NCI-H345 treated with DMSO at 0.1 percent for 48 hours (cell line): ENCODE data around the gene PINLYP.
"Not testable (repeated sequence)": the region's sequence is repeated elsewhere in the genome, so short reads cannot be mapped to it uniquely, and the experiment has no call there.

Experiments
- DNase-seq: peaks from one replicate; lab custom pipeline; 2025; ENCODE audit not compliant: unreplicated experiment; lab: John Stamatoyannopoulos, UW

Gene PINLYP

DNA sequence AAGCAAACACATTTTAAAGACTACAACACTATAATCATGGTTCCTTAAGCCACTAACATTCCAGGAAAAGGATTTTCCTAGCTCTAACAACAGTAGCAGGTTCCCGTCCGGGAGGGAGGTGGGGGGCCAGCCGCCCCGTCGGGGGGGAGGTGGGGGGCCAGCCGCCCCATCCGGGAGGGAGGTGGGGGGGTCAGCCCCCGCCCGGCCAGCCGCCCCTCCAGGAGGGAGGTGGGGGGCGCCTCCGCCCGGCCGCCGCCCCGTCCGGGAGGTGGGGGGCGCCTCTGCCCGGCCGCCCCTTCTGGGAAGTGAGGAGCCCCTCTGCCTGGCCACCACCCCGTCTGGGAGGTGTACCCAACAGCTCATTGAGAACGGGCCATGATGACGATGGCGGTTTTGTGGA lies 27.7 kb upstream of the PINLYP start:
- not testable (repeated sequence) for DNase-seq

DNA sequence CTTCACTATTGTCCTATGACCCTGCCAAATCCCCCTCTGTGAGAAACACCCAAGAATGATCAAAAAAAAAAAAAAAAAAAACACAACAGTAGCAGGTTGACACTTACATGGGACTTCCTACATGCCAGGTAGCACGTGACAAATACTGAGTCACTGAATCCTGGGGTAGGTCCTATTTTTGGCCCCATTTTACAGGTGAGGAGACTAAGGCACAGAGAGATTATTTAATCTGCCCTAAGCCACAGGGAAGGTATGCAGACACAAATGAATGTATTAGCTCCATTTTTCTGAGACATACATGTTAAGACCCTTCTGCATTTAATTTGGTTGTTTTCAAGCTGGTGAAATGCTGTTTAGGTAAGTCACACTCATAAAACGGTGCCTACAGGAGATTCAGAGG lies 26.9 kb upstream of the PINLYP start:
- DNase-seq: no peak

DNA sequence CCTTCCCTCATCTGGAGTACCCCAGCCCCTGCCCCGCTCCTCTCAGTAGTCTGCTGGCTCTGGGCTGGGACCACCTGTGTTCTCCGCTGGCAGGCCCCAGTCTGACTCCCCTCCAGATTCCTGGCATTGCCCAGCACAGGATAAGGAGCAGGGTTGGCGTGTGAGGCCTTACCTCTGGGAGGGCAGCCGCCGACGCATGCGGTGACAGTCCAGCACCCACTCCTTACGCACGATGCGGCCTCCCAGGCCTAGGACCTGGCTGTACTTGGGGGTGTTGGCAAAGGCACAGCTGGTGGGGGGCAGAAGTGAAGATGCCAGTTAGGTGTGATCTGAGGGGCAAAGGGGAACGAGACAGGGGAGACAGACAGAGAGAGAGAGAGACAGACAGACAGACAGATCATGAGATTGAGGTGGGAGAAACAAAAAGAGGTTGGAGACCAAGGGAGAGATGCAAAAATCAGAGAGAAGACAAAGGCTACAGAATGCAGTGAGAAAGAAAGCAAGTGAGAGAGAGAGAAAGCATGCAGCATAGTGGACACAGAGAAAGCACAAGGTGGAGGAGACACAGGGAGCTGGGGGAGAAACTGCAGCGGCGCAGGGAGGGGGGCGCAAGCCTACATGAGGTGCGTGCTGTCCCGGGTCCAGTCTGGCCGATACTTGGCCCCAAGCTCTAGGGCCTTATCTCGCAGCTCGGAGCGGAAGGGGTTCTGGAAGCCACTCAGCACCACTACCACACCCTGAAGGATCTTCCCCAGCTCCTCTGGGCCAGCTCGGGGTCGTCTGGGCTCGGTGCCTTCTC lies 24.0 kb upstream of the PINLYP start:
- no peak for DNase-seq

DNA sequence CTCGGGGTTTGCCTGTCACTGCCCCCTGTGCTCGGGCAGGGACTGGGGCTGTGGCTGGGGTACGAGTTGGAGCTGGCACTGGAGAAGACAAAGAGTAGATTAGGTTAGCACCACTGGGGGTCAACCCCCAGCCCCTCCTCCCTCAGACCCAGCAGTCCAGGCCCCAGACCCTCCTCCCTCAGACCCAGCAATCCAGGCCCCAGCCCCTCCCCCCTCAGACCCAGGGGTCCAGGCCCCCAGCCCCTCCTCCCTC lies 23.5 kb upstream of the PINLYP start:
- DNase-seq: no peak

DNA sequence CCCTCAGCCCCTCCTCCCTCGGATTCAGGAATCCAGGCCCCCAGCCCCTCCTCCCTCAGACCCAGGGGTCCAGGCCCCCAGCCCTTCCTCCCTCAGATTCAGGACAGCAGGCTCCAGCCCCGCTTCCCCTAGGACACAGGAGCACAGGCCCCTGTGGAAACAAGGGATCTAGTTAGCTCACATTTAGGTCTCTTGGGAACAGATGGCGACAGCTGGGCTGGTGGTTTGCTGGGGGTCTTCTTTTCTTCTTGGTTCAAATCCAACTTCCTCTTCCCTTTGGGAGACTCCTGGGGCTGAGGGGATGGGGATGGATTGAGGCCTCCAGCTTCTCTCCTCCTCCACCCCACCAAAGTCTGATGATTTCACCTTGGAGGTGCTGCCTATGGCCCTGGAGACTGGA lies 23.0 kb upstream of the PINLYP start:
- no peak for DNase-seq

DNA sequence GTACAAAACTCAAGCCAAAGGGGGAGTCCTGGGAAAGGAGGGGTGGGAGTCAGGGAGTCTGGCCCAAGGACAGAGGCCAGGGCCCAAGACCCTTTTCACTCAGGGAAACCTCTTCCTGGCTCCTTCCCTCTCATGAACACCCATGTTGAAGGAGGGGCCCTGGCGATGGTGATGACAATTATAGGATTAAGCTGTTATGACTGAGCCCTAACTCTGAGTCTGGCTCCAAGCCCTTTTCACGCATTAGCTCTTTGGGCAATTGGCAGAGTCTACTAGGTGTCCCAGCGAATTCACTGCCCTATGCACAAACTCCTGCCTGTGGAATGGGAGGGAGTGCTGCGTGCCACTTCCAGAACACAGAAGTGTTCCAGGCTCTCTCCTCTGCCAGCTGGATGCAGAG lies 21.9 kb upstream of the PINLYP start:
- no peak for DNase-seq

DNA sequence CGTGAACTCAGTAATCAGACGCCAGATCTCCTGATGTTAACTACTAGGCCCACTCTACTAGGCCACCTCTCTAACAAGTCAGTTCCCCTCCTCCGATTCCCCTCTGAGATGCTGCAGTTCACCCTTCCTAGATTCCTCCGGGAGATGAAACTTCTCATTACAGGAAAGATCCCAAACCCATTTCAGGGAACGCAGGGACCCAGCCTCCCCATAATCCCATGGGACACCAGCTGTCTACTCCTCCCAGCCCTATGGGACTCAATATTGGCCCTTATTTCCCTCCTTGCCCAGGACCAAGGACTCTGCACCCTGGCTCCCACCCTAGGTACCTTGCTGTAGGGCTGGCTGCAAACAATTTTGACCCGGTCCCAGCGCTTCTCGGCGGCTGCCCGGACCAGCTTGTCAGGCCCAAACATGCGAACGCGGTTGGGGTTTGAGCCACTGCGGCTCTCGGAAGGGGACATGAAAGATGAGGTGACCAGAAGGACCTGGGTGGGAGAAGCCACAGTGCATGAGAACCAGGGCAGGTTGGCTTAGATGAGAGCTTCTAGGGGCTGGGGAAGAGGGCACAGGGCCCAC lies 21.2 kb upstream of the PINLYP start:
- DNase-seq: no peak

DNA sequence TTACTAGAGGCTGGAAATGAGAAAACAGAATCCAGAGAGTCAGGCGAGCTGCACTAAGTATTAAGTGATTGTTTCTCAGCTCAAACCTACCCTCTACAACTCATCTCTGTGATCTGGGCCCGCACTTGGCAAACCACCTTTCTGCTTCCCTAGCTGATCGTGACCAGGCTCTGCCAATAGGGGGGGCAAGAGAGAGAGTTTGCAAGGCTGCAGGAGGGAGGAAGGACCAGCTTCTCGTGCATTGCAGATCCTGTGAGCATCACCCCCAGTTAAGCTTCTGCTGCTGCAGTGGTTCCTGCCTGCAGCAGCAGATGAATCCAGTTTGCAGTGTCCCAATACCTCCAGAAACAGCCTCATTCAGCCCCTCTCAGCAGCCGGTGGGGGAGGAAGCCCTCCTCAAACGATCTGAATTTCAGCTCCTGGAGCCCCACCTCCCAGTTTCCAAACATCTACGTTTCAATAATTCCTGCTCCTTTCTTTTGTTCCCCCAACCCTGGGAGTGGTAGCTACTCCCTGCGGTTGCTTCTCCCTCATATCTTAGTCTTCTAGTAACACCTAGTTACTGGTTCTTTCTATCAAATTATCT lies 20.3 kb upstream of the PINLYP start:
- no peak for DNase-seq

DNA sequence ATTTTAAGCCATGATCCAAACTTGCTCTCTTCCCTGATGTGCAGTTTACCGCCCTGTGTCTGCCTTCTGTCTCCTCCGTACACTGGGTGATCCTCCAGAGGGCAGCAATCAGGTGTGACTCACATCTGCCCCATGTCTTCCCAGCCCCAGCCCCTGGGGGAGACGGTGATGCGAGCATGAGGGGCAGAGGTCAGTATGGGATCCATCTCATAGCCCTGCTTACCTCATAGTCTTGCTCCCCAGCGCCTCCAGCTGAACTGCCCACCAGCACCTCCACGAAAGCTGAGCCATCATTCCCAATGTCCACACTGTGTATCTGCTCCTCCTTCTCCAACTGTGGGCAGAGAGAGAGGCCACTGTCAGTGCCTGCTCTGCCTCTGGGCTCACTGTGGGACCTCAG lies 14.9 kb upstream of the PINLYP start:
- no peak for DNase-seq

DNA sequence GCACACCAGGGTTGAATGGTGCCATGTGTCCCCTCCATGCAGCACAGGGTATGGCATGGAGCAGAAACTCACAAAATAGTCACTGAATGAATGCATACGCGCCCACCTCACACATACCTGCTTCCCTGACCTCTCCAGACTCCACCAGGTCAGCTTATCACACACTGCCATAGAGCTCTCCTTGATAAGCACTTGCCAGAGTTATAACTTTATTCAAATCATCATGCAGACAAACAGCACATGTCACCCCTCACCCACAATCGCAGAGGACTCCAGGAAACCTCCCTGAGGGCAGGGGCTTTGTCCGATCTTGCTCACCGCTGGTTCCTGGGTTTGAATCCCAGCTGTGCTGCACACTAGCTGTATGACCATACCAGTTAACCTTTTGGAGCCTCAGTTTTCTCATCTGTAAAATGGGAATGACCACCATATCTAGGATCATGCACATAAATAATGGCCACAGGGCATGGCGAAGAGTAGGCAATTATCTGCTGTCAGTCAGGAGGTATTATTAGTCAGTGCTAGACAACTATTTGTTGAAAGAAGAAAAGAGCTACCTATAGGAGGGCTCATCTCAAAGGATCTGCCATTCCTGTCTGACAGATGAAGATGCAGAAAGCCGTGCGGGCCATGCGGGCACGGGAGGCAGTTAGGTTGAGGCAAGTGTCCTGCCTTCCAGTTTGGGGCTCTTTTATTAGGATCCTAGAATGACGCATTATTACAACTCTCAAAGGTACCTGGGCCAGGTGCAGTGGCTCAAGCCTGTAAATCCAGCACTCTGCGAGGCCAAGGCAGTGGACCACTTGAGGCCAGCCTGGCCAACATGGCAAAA lies 14.2 kb upstream of the PINLYP start:
- DNase-seq: no peak

DNA sequence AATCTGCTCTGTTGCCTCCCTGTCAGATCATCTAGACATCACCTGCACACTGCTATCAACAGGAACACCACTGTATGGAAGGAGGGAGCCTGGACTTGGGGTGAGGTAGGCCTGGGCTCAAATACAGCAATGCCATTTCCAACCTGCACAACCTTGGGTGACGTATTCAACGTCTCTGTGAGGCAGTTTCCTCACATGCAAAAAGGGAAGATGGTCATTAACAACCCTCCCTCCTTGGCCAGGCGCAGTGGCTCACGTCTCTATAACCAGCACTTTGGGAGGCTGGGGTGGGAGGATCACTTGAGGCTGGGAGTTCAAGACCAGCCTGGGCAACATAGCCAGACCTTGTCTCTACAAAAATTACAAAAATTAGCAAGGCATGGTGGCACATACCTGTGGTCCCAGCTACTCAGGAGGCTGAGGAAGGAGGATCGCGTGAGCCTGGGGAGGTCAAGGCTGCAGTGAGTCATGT lies 13.3 kb upstream of the PINLYP start:
- no peak for DNase-seq

DNA sequence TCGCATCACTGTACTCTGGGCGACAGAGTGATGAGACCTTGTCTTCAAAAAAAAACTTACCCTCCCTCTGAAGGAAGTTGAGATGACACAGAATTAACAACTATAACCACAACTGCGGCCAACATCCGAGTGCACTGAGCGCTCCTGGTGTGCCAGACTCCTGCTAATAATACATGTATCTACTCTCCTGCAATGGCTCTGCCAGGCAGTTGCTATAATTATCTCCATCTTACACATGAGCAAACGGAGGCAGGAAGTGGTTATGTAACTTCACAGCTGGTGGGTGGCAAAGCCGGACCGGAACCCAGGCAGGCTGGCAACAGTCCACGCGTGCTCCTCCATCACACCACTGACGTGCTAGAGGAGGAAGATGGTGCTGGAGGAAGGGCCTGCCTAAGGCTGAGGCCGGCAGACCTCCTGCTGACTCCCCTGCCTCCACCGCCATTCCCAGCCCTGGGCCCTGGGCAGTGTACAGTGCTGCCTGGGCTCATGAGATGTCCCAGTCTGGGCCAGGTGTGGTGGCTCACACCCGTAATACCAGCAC lies 12.8 kb upstream of the PINLYP start:
- no peak for DNase-seq

DNA sequence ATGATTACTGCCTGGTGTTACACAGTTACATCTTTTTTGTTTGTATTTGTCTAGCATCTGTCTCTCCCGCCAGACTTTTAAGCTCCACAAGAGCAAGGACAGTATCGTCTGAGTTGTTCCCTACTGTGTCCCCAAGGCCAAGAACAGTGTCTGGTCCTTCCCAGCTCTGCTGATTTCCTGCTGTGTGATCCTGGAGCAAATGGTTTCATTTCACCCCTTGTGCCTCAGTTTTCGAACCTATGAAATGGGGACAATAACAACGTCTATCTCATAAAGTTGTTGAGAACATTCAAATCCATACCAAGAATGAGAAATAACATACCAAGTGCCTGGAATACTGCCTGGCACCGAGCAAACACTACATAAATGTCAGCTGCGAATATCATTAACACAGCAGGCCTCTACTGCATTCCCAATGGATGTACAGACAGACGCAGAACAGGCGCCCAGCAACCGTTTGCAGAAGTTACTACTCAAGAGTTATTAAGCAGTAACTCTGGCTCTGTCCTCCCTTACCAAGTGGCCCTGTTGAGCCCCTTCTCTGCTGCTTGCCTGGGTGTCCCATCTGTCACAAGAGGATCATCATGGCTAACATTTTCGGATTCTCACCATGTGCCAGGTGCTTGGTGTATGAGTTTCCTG lies 11.7 kb upstream of the PINLYP start:
- DNase-seq: no peak

DNA sequence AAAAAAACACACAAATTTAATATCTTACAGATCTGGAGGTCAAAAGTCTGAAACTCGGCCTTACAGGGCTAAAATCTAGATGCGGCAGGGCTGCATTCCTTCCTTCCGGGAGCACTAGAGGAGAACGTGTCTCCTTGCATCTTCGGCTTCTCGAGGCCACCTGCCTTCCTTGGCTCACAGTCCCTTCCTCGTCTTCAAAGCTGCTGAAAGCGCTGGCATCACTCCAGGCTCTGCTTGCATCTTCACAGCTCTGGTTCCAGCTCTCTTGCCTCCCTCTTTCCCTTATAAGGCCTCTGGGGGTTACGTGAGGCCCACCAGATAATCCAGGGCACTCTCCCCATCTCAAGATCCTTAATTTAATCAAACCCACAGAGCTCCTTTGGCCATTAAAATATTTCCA lies 10.8 kb upstream of the PINLYP start:
- no peak for DNase-seq

DNA sequence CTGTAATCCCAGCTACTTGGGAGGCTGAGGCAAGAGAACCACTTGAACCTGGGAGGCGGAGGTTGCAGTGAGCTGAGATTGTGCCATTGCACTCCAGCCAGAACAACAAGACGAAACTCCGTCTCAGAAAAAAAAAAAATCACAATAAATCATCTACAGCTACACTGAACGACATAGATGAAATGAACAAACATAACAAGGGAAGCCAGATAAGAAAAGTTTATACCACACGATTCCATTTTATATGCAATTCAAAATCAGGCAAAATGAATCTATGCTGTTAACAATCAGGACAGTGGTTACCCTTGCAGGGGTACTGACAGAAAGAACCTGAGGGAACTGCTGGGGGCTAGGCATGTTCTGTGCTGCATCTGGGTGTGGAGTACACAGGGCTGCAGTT lies 5.9 kb upstream of the PINLYP start:
- DNase-seq: no peak

DNA sequence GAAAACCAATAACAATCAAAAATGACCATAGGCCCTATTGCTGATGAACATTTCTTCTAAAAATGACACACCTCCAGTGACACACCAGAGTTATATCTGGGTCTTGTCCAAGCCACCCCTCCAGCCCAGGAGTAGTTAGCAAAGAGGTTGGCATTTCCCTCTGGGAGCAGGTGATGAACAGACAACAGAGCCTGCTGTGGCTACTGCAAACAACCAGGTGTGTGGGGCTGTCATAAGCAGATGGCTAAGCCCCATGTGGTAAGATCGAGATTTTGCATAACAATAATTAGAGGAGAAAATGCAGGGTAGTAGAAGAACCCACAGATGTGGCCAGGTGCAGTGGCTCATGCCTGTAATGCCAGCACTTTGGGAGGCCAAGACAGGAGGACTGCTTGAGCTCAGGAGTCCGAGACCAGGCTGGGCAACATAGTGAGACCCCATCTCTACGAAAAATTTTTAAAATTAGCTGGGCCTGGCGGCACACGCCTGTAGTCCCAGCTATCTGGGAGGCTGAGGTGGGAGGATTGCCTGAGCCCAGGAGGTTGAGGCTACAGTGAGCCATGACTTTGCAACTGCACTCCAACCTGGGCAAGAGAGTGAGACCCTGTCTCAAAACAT lies 5.3 kb upstream of the PINLYP start:
- DNase-seq: peak; percentile 44

DNA sequence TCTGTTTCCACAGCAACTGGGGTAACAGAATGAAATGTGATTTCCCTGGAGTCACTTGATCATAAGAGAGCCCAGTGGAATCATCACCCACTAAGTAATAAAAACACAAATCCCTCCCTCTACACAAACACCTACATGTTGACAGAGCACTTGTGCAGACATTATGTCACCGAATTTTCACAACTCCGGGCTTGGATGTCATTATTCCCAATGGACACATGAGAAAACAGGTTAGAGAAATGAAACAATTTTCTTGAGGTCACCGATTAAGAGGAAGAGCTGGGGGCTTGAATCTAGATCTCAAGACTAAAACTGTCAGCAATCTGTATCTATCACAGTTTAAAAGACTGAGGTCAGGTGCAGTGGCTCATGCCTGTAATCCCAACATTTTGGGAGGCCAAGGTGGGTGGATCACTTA lies 3.4 kb upstream of the PINLYP start:
- no peak for DNase-seq

DNA sequence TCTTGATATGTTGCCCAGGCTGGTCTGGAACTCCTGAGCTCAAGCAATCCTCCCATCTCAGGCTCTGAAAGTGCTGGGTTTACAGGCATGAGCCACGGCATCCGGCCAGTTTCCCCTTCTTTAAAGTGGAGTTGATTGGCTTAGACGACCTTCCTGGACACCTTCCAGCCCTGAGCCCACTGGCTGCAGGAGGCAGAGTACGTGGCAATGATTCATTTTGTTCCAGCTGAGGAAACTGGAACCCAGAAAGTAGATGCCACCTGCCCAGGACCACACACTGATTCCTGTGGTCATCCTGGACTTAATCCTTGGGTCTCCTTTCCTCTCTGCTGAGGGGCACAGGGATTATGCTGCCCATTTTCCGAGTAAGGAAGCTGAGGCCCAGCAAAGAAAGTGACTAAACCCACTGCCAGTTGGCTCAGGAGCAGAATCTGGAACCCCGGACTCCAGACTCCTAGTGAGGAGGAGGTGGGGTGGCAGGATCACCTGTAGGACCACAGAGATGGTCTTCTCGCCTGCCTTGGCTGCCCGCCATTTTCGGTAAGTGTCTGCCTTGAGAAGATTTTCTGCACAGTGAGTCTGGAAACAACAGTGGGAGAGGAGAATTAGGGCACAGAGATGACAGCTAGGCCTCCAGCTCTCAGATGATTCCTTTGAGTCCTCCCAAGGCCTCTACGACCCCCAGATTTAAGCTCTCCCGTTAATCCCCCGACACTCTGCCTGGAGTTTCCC lies 1.0 kb upstream of the PINLYP start:
- DNase-seq: no peak

DNA sequence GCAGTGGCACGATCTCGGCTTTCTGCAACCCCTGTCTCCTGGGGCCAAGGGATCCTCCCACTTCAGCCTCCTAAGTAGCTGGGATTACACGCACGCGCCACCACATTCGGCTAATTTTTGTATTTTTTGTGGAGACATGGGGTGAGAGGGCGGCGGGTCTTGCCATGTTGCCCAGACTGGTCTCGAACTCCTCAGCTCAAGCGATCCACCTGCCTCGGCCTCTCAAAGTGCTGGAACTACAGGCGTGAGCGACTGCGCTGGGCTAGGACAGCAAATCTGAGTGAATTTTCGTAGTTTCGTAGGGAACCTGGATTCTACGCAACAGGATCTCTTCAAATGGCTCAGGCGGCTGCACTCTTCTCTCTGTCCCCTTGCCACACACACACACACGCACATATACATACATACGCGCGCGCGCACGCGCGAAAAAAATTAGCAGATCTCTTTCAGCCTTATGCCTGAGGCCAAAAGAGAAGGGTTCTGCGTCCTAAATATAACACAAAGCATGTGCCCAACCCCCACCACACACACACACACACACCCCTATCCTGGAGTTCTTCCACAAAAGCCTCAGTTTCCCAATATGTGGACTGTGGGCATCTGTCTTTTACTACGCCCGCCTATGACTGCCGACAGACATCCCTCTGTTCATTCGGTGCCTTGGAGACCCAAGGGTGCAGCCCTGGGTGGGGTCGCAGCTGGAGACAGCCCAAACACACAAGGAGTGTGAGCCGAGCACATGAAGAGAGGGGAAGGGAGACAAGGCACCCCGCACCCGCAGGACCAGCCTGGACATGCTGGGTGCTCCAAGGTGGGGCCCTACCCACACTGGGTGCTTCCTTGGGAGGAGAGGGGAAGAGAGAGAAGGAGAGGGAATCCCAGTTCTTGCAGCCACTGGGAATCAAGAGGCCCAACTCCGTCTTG lies 616 bp downstream of the PINLYP start:
- DNase-seq: no peak
